Spinal cord (tissue), 10 donors: Measurements from ENCODE around the gene CLDN12. TPM values are rescaled to one million over a fixed set of nuclear protein-coding genes. Genes with fewer than 3 reads are reported as not detected.

ENCODE experiments used
- DNase-seq, 6 donors: peaks; one replicate each; pipeline versions ENCODE4 v3.0.0 to v3.0.0-alpha.2; 2013 to 2015; ENCODE audit warnings: low spot score in 6 of 6, low read depth in 4 of 6
- H3K27ac ChIP-seq: one replicate; pipeline ENCODE4 v1.5.1; 2013; ENCODE audit warnings: low read depth, low read length, control low read depth
- H3K27me3 ChIP-seq: one replicate; pipeline ENCODE4 v1.6.1; 2013; ENCODE audit warnings: low read length; ENCODE audit not compliant: control insufficient read depth, insufficient read depth
- H3K36me3 ChIP-seq: one replicate; pipeline ENCODE4 v1.6.1; 2013; ENCODE audit warnings: low read length; ENCODE audit not compliant: control insufficient read depth, insufficient read depth
- H3K4me1 ChIP-seq: one replicate; pipeline ENCODE4 v1.6.1; 2013; ENCODE audit warnings: low read length; ENCODE audit not compliant: control insufficient read depth, insufficient read depth
- H3K4me3 ChIP-seq: one replicate; pipeline ENCODE4 v1.5.1; 2013; ENCODE audit warnings: low read depth, low read length, control low read depth
- H3K9me3 ChIP-seq: one replicate; pipeline ENCODE4 v1.6.1; 2013; ENCODE audit warnings: low read length; ENCODE audit not compliant: control insufficient read depth, insufficient read depth
- WGBS: methylation state at CpG from one replicate; pipeline ENCODE4 v1.1.5; 2013; ENCODE audit warnings: missing lambda C conversion rate; ENCODE audit not compliant: insufficient coverage; 5-methylcytosine and 5-hydroxymethylcytosine counted together
- polyA plus RNA-seq, 2 donors: library from polyadenylated mRNA; unstranded; fragments of 120-200 nt; gene quantifications; one replicate each; pipeline ENCODE4 v1.2.1, GENCODE V29; 2013; ENCODE audit not compliant: insufficient read length in 2 of 2
- total RNA-seq, 2 donors: library from RNA; depleted of rRNA in 1 of 2; stranded (reverse); fragments of 120-200 nt in 1 of 2; fragments of >200 nt in 1 of 2; gene quantifications; one replicate each; pipeline versions ENCODE4 v1.2.3 to v1.2.4, GENCODE V29; 2013 to 2014
- donor health status: healthy.

CLDN12 gene
- total and polyA plus RNA-seq, 4 donors, result 32.0 to 52.3 (median 36.3) TPM

DNA sequence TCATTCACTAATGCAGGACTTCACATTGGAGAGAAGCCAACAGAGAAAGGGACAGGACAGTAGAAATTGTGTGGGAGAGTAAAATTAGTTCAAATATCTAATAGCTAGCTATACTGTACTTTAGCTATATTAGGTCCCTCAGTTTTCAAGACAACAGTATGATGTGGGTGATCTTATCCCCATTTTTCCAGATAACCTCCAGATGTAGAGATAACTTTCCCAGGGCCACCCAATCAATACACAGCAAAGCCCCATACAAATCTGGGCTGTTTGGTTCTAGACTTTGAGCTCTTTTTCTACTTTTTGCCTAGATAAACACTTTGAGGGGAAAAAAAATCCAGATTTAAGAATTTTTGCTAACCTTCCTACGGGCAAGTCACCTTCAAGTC is 482 bp upstream of the CLDN12 start:
- Histone ChIP-seq H3K27ac (peak overlapping the region; percentile 96), H3K4me1 (peaks cover 7% of the 10 kb centered on the region), H3K36me3 (peaks cover 5% of the 10 kb centered on the region), H3K27me3 (no peaks in the 10 kb centered on the region), H3K4me3 (peak overlapping the region; percentile 91), H3K9me3 (no peaks in the 10 kb centered on the region)
- WGBS, result no CpG with 5 or more reads among the region's 1 CpG
- peak in 1 of 6 donors; percentile 40 for DNase-seq

GRCh38 chr7:90404777-90405176 is 1.5 kb downstream of the CLDN12 start:
- Histone ChIP-seq H3K4me3 (no peak overlapping the region), H3K36me3 (peaks cover 6% of the 10 kb centered on the region), H3K27me3 (no peaks in the 10 kb centered on the region), H3K27ac (no peak overlapping the region), H3K4me1 (peaks cover 7% of the 10 kb centered on the region), H3K9me3 (no peaks in the 10 kb centered on the region)
- no peak for DNase-seq
- no CpG with 5 or more reads among the region's 4 CpGs for WGBS

DNA sequence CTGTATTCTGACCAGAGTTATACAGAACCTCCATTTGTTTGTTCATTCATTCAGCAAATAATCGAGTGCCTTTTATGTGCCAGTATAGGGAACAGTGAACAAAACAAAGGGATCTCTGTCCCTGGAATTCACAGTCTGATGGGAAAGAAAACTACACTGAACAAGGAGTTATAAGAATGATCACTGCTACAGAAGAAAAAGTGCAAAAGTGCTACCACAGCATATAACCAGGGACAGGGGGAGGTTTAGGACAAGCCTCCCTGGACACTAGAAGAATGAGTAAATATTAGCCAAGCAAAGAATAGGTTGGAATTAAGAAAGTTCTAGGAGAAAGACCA is 4.2 kb downstream of the CLDN12 start:
- Histone ChIP-seq H3K4me3 (no peak overlapping the region), H3K36me3 (peaks cover 11% of the 10 kb centered on the region), H3K27me3 (no peaks in the 10 kb centered on the region), H3K9me3 (no peaks in the 10 kb centered on the region), H3K4me1 (peaks cover 7% of the 10 kb centered on the region), H3K27ac (peak overlapping the region; percentile 58)
- peak in 2 of 6 donors; percentile 25 to 58 for DNase-seq
- no CpG with 5 or more reads among the region's 1 CpG for WGBS

- no peak overlapping the region for H3K27ac ChIP-seq
- H3K4me1 ChIP-seq, result peaks cover 7% of the 10 kb centered on the region
- no peak overlapping the region for H3K4me3 ChIP-seq
- no peaks in the 10 kb centered on the region for H3K9me3 ChIP-seq
- H3K27me3 ChIP-seq, result no peaks in the 10 kb centered on the region
- DNase-seq, result no peak
- WGBS, result no CpG with 5 or more reads among the region's 1 CpG
- peaks cover 18% of the 10 kb centered on the region for H3K36me3 ChIP-seq
Observed at GRCh38 chr7:90408142-90408541, 4.9 kb downstream of the CLDN12 start.

DNA sequence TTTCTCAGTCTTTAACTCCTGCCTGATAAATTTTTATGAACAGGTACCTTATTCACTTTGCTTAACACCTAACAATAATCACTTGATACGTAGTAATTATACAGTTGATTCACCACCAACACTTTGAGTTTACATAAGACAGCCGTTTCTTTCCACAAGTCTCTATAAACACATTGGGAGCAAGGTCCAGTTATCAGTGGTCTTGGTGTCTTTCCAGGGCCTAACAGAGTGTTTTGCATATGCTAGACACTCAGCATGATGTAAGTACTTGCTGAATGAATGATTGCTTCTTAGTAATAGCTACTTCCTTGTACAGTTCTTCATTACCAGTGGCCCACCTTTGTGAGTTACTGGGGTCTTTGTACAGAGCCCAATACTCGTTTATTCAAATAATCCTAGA is 6.4 kb downstream of the CLDN12 start:
- H3K27ac ChIP-seq, result no peak overlapping the region
- no peaks in the 10 kb centered on the region for H3K9me3 ChIP-seq
- no CpG with 5 or more reads among the region's 3 CpGs for WGBS
- peaks cover 7% of the 10 kb centered on the region for H3K4me1 ChIP-seq
- H3K36me3 ChIP-seq, result peaks cover 20% of the 10 kb centered on the region
- no peaks in the 10 kb centered on the region for H3K27me3 ChIP-seq
- DNase-seq, result no peak
- no peak overlapping the region for H3K4me3 ChIP-seq

DNA sequence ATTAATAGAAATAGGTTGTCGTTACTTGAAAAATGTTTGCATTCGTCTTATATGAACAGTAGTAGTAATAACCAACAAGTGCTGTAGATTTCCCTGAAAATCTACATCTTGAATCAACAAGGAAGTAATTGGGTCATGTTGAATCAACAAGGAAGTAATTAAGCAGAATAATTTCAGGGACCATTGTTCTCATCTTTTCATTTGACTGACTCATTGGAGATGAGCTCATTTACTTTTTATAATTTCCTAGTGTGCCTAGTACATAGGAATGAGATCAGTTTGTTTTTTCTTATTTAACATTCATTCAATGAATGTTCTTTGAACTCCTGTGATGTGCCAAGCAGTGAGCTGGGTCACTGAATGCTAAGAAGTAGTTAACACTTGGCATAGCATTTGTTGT is 8.2 kb downstream of the CLDN12 start:
- Histone ChIP-seq H3K27ac (no peak overlapping the region), H3K4me3 (no peak overlapping the region), H3K27me3 (no peaks in the 10 kb centered on the region), H3K4me1 (peaks cover 3% of the 10 kb centered on the region), H3K36me3 (peaks cover 16% of the 10 kb centered on the region), H3K9me3 (no peaks in the 10 kb centered on the region)
- no CpG with 5 or more reads among the region's 2 CpGs for WGBS
- no peak for DNase-seq

- WGBS, result 91% methylated on average over 11 of the region's 11 CpGs
- peaks cover 16% of the 10 kb centered on the region for H3K36me3 ChIP-seq
- no peaks in the 10 kb centered on the region for H3K27me3 ChIP-seq
- H3K9me3 ChIP-seq, result no peaks in the 10 kb centered on the region
- H3K27ac ChIP-seq, result no peak overlapping the region
- no peak for DNase-seq
- no peak overlapping the region for H3K4me3 ChIP-seq
- H3K4me1 ChIP-seq, result no peaks in the 10 kb centered on the region
Observed at GRCh38 chr7:90412458-90413184, 9.4 kb downstream of the CLDN12 start.

DNA sequence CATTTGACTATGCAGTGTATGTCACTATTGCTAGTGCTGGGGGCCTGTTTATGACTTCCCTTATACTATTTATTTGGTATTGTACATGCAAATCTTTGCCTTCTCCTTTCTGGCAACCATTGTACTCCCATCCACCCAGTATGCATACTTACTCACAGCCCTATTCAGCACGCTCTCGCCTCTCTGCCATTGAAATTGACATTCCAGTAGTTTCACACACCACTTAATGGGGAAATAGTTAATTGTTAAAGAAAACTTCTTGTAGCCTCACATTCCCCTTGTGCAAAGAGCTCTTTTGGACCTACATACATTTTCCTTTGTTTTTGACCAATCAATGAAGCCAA is 9.9 kb downstream of the CLDN12 start:
- no peaks in the 10 kb centered on the region for H3K9me3 ChIP-seq

DNA sequence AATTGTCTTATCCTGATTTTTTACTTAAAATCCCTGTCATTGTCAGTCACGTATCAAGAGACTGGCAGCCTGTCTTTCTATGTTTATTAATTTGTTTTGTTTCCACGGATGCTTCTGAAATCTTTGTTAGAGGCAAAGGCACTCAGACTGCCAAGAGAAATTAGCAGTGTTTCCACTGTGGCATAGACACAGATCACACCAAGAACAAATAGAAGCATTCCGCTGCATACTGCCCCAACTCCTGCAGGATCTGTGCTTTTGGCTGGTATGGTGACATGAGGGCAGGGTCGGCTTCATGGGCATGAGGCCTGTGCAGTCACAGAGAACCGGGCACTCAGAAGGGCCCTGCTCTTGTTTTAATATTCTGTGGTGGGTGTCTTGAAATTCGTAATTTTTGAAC is 18.4 kb downstream of the CLDN12 start:
- no peak for DNase-seq
- no peaks in the 10 kb centered on the region for H3K36me3 ChIP-seq
- no peaks in the 10 kb centered on the region for H3K4me1 ChIP-seq
- no peak overlapping the region for H3K27ac ChIP-seq
- no peaks in the 10 kb centered on the region for H3K27me3 ChIP-seq
- H3K9me3 ChIP-seq, result no peaks in the 10 kb centered on the region
- no peak overlapping the region for H3K4me3 ChIP-seq
- WGBS, result 88% methylated on average over 2 of the region's 6 CpGs

More for the DNA sequence above, 9.9 kb downstream of the CLDN12 start:
- Histone ChIP-seq H3K36me3 (peaks cover 13% of the 10 kb centered on the region), H3K4me3 (no peak overlapping the region), H3K4me1 (no peaks in the 10 kb centered on the region), H3K27me3 (no peaks in the 10 kb centered on the region), H3K27ac (no peak overlapping the region)
- no CpG with 5 or more reads among the region's 2 CpGs for WGBS
- DNase-seq, result no peak

DNA sequence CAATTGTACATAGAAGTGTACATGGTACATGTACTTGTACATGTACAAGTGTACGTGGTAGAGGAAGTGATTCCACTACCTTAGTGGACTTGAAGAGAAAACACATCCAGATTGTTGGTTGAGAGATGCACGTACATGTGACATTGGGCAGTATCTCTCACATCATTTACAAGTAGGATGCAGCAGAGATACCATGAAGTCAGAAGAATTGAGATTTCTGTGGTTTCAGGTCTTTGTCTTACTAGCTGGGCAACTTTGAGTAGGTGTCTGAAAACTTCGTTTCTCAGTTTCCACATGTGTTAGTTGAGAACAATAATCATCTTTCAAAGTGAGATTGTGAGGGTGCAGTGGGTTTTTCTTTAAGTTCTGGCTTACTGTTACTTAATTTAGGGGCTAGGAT is 21.5 kb downstream of the CLDN12 start:
- H3K27me3 ChIP-seq, result no peaks in the 10 kb centered on the region
- no peaks in the 10 kb centered on the region for H3K4me1 ChIP-seq
- WGBS, result 92% methylated on average over 2 of the region's 3 CpGs
- no peaks in the 10 kb centered on the region for H3K36me3 ChIP-seq
- no peak overlapping the region for H3K4me3 ChIP-seq
- H3K9me3 ChIP-seq, result no peaks in the 10 kb centered on the region
- H3K27ac ChIP-seq, result no peak overlapping the region
- no peak for DNase-seq
